Keratinocyte (primary cell): ENCODE results near the gene GRIA2. TPM values are rescaled to one million over a fixed set of nuclear protein-coding genes. Genes with fewer than 3 reads are reported as not detected.

Experiments used
- DNase-seq: peaks from one replicate; pipeline ENCODE4 v3.0.0-alpha.2; 2011; ENCODE audit warnings: low read depth, missing footprints, low spot score
- FAIRE-seq: peaks from 2 replicates; lab custom pipeline; 2011; peaks lifted over from hg19 to GRCh38; lab: Jason Lieb, UNC
- H2AFZ ChIP-seq: 2 replicates; pipeline ENCODE4 v1.6.0; 2012; ENCODE audit warnings: low read length, control low read depth, inconsistent platforms; ENCODE audit not compliant: control insufficient read depth
- H3K27ac ChIP-seq: 2 replicates; pipeline ENCODE4 v1.5.1; 2011; ENCODE audit warnings: low read length; ENCODE audit not compliant: control insufficient read depth, insufficient read depth
- H3K27me3 ChIP-seq: 3 replicates; pipeline ENCODE4 v1.6.0; 2011; ENCODE audit warnings: low read length; ENCODE audit not compliant: control insufficient read depth, insufficient read depth; ENCODE audit errors: extremely low read depth
- H3K36me3 ChIP-seq, 2 experiments: 2 replicates in 1 of 2; 3 replicates in 1 of 2; pipeline ENCODE4 v1.5.1; 2011; ENCODE audit warnings: low read length in 2 of 2, mild to moderate bottlenecking in 1 of 2; ENCODE audit not compliant: control insufficient read depth in 2 of 2, insufficient read depth in 2 of 2; ENCODE audit errors: extremely low read depth in 1 of 2
- H3K4me1 ChIP-seq: 3 replicates; pipeline ENCODE4 v1.5.1; 2011; ENCODE audit warnings: low read length; ENCODE audit not compliant: control insufficient read depth, insufficient read depth; ENCODE audit errors: extremely low read depth
- H3K4me2 ChIP-seq: 3 replicates; pipeline ENCODE4 v1.6.0; 2011; ENCODE audit warnings: low read depth, low read length; ENCODE audit not compliant: control insufficient read depth, insufficient read depth; ENCODE audit errors: extremely low read depth
- H3K4me3 ChIP-seq, 3 experiments: fragments of 200-600 bp in 1 of 3; sonication (generic) in 1 of 3; 2 replicates in 2 of 3; 3 replicates in 1 of 3; pipeline ENCODE4 v1.5.1; 2011 to 2016; ENCODE audit warnings: low read length in 3 of 3, mild to moderate bottlenecking in 3 of 3, control low read depth in 2 of 3, inconsistent platforms in 1 of 3, low read depth in 1 of 3, mixed read lengths in 1 of 3, mixed run types in 1 of 3, moderate library complexity in 1 of 3; ENCODE audit not compliant: control insufficient read depth in 2 of 3, insufficient read depth in 2 of 3; ENCODE audit errors: extremely low read depth in 1 of 3
- H3K79me2 ChIP-seq: 2 replicates; pipeline ENCODE4 v1.6.0; 2012; ENCODE audit warnings: low read length; ENCODE audit not compliant: control insufficient read depth, insufficient read depth
- H3K9ac ChIP-seq: 3 replicates; pipeline ENCODE4 v1.6.0; 2011; ENCODE audit warnings: low read length; ENCODE audit not compliant: control insufficient read depth, insufficient read depth; ENCODE audit errors: extremely low read depth
- H3K9me1 ChIP-seq: 3 replicates; pipeline ENCODE4 v1.6.0; 2011; ENCODE audit warnings: low read length; ENCODE audit not compliant: control insufficient read depth, insufficient read depth; ENCODE audit errors: extremely low read depth
- H3K9me3 ChIP-seq: 2 replicates; pipeline ENCODE4 v1.5.1; 2012; ENCODE audit warnings: low read depth, low read length; ENCODE audit not compliant: control insufficient read depth
- H4K20me1 ChIP-seq: 3 replicates; pipeline ENCODE4 v1.6.0; 2011; ENCODE audit warnings: low read length; ENCODE audit not compliant: control insufficient read depth, insufficient read depth; ENCODE audit errors: extremely low read depth
- CTCF ChIP-seq, 3 experiments: IDR thresholded peaks in 1 of 3; conservative IDR thresholded peaks in 1 of 3; optimal IDR thresholded peaks in 1 of 3; 2 replicates in 2 of 3; 3 replicates in 1 of 3; pipeline versions ENCODE3 to v1.5.1; 2011; ENCODE audit warnings: low read length in 3 of 3, mild to moderate bottlenecking in 3 of 3, moderate library complexity in 2 of 3, control low read depth in 1 of 3, inconsistent platforms in 1 of 3; ENCODE audit not compliant: insufficient read depth in 2 of 3; ENCODE audit errors: extremely low read depth in 1 of 3
- EZH2 ChIP-seq: IDR thresholded peaks from one replicate; pipeline ENCODE4 v1.6.1; 2012; ENCODE audit warnings: inconsistent platforms, mild to moderate bottlenecking, low read length, moderate library complexity
- dilution Hi-C: fragments of 300-500 bp; cut with MboI; formaldehyde crosslinking; loops from one replicate; pipeline ENCODE4 v1.7.0; 2020; ENCODE audit warnings: low sequenced_read_pairs; ENCODE audit not compliant: extremely low pct_ligation_motif_present
- polyA plus RNA-seq, 5 experiments: library from polyadenylated mRNA; depleted of rRNA in 3 of 5; stranded (reverse) in 3 of 5; stranded (forward) in 1 of 5; unstranded in 1 of 5; fragments of >200 nt; gene quantifications; 1 replicate in 1 of 5; 2 replicates in 3 of 5; 3 replicates in 1 of 5; pipeline versions ENCODE4 v1.2.1 to v1.2.3, GENCODE V29; 2011 to 2012; ENCODE audit warnings: missing spikeins in 2 of 5, low read depth in 1 of 5, low replicate concordance in 1 of 5

Gene GRIA2
- polyA plus RNA-seq, 1 donor (not counting 4 experiments of a cell fraction or from before 2014, with no cell fraction given), result not detected

- no peaks in the 10 kb centered on the region for H4K20me1 ChIP-seq
- DNase-seq (no peak), FAIRE-seq (no peak)
- H3K9me1 ChIP-seq, result no peaks in the 10 kb centered on the region
- H3K9ac ChIP-seq, result no peak overlapping the region
- no peak overlapping the region for H2AFZ ChIP-seq
- H3K4me3 ChIP-seq, result no peak overlapping the region
- no peaks in the 10 kb centered on the region for H3K4me1 ChIP-seq
- no peaks in the 10 kb centered on the region for H3K79me2 ChIP-seq
- H3K27ac ChIP-seq, result no peak overlapping the region
- H3K9me3 ChIP-seq, result no peaks in the 10 kb centered on the region
- no peak overlapping the region for H3K4me2 ChIP-seq
- no peak for TF ChIP-seq EZH2
- TF ChIP-seq CTCF (optimal IDR thresholded peaks at IDR 0.05 in 1 of 3, IDR thresholded peaks at IDR 0.05 in 1 of 3, conservative IDR thresholded peaks at IDR 0.05 in 1 of 3; ENCODE audit: extremely low read depth in 1 of 3, insufficient read depth in 2 of 3, low read length in 3 of 3), result no peak
- dilution Hi-C loops, result no loop called here
- no peaks in the 10 kb centered on the region for H3K27me3 ChIP-seq
- no peaks in the 10 kb centered on the region for H3K36me3 ChIP-seq
Measured at GRCh38 chr4:157372154-157372553, 151.6 kb downstream of the GRIA2 start.

- FAIRE-seq, result no peak
Measured at GRCh38 chr4:157372567-157372966, 152.0 kb downstream of the GRIA2 start.

More at GRCh38 chr4:157372567-157372966, 152.0 kb downstream of the GRIA2 start:
- Histone ChIP-seq H3K4me2 (no peak overlapping the region), H3K4me1 (no peaks in the 10 kb centered on the region), H4K20me1 (no peaks in the 10 kb centered on the region), H3K36me3 (no peaks in the 10 kb centered on the region), H3K27ac (no peak overlapping the region), H2AFZ (no peak overlapping the region), H3K9me3 (no peaks in the 10 kb centered on the region), H3K4me3 (no peak overlapping the region), H3K27me3 (no peaks in the 10 kb centered on the region), H3K79me2 (no peaks in the 10 kb centered on the region), H3K9me1 (no peaks in the 10 kb centered on the region), H3K9ac (no peak overlapping the region)
- no peak for TF ChIP-seq CTCF (optimal IDR thresholded peaks at IDR 0.05 in 1 of 3, IDR thresholded peaks at IDR 0.05 in 1 of 3, conservative IDR thresholded peaks at IDR 0.05 in 1 of 3; ENCODE audit: extremely low read depth in 1 of 3, insufficient read depth in 2 of 3, low read length in 3 of 3)
- no peak for TF ChIP-seq EZH2
- dilution Hi-C loops, result no loop called here
- no peak for DNase-seq
